NB4 (cell line): Measurements from ENCODE around the gene KIF2C.

Experiments
- DNase-seq: peaks from one replicate; pipeline ENCODE4 v3.0.0; 2010; ENCODE audit warnings: low read depth
- H3K4me3 ChIP-seq: one replicate; pipeline ENCODE4 v1.5.1; 2011; ENCODE audit warnings: mild to moderate bottlenecking, low read depth, low read length, moderate library complexity
- MAX ChIP-seq: IDR thresholded peaks from 2 replicates; pipeline ENCODE4 v1.6.1; 2011; ENCODE audit warnings: low read depth, low read length
- MYC ChIP-seq: IDR thresholded peaks from 2 replicates; pipeline ENCODE4 v1.6.1; 2011; ENCODE audit warnings: low read depth, low read length
- POLR2A ChIP-seq: IDR thresholded peaks from 2 replicates; pipeline ENCODE4 v1.6.1; 2011; ENCODE audit warnings: mild to moderate bottlenecking; ENCODE audit not compliant: insufficient read length; ENCODE audit errors: extremely low read depth
- TF ChIP-seq, protein P1 (sequence below): IDR thresholded peaks from one replicate; pipeline ENCODE4 v1.5.1; 2012; ENCODE audit warnings: low read depth, low read length

The KIF2C gene

GRCh38 chr1:44723064-44723463 lies 16.6 kb upstream of the KIF2C start:
- peak overlapping the region; percentile 65 for H3K4me3 ChIP-seq
- TF ChIP-seq POLR2A (no peak), MYC (no peak), MAX (no peak)
- TF ChIP-seq, protein P1, sequence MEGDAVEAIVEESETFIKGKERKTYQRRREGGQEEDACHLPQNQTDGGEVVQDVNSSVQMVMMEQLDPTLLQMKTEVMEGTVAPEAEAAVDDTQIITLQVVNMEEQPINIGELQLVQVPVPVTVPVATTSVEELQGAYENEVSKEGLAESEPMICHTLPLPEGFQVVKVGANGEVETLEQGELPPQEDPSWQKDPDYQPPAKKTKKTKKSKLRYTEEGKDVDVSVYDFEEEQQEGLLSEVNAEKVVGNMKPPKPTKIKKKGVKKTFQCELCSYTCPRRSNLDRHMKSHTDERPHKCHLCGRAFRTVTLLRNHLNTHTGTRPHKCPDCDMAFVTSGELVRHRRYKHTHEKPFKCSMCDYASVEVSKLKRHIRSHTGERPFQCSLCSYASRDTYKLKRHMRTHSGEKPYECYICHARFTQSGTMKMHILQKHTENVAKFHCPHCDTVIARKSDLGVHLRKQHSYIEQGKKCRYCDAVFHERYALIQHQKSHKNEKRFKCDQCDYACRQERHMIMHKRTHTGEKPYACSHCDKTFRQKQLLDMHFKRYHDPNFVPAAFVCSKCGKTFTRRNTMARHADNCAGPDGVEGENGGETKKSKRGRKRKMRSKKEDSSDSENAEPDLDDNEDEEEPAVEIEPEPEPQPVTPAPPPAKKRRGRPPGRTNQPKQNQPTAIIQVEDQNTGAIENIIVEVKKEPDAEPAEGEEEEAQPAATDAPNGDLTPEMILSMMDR = no peak
- no peak for DNase-seq

- peak overlapping the region; percentile 65 for H3K4me3 ChIP-seq
- DNase-seq = peak; percentile 97
- TF ChIP-seq, protein P1 = no peak
- TF ChIP-seq MYC (peak; percentile 63; the same call in 1 of the 2 replicates), POLR2A (peak; percentile 55), MAX (peak; percentile 56)
These were observed 15.9 kb upstream of the KIF2C start for GRCh38 chr1:44723496-44724295.

DNA sequence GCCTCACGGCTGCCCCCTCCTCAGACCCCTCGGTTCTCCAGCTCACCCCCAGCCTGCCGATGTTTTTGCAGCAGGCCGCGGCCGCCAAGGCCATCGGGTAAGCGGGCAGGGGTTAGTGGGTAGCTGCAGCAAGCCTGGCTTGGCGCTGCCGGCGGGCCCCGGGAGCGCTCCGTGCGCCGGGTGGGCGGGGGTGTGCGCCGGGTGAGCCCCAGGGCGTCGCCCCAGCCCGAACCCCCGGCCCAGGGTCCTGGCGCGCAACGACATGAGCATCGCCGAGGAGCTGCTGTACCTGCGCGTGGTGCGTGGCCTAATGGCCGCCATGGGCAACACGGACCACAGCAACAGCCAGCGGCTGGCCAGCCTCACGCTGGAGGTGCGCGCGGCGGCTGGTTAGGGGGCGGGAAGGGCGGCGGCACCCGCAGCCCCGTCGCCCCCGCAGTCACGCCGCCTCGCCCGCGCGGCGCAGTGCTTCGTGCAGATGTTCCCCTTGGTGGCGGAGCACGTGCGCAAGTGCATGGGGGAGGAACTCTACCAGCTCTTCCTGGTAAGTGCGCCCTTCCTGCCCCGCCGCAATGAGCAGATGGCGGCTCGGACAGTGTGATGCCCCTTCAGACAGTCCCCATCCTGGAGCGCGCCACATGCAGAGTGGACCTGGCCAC lies 15.2 kb upstream of the KIF2C start:
- peak overlapping the region; percentile 65 for H3K4me3 ChIP-seq

DNA sequence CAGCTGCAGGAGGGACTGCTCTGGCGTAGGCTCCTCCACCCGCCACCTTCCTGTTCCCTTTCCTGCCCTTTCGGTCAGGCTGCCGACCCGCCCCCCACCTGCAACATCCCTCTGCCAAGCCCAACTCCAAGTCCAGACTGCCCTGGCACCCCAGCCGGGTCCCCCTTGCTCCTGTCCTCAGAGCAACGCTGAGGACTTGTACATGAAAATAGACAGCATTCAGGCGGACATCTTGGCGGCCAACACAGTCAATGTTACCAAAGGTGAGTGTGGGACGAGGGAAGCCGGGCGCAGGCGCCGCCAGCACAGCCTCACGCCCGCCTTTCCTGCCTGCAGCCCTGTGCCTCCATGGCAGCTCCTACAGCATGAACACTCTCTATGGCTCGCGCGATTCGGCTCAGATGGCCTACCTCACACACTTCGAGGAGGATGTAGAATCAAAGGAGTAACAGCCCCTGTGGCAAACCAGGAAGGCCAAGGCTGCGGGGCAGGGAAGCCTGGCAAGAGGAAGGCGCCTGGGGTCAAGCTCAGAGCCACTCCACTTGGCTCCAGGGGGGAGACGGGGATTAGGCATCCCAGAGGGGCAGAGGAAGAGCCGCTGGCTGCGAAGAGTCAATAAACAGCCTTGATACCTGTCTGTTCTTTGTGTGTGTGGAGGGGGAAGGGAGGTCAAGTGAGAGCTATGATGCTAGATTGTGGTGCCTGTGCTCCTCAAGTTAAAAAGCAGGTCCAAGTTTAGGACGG lies 14.5 kb upstream of the KIF2C start:
- H3K4me3 ChIP-seq = peak overlapping the region; percentile 65
- DNase-seq = no peak
- TF ChIP-seq POLR2A (no peak), MAX (no peak), MYC (no peak)
- TF ChIP-seq, protein P1 = no peak

More for the DNA sequence above, 15.2 kb upstream of the KIF2C start:
- DNase-seq = peak; percentile 86
- TF ChIP-seq MAX = peak; percentile 99
- TF ChIP-seq, protein P1 = no peak
- TF ChIP-seq MYC = peak; percentile 98
- peak; percentile 27 for TF ChIP-seq POLR2A

- peak within 1 kb of the TSS; percentile 40 for H3K4me3 ChIP-seq
- peak; percentile 96 for DNase-seq
- TF ChIP-seq MYC = peak; percentile 9; the same call in 1 of the 2 replicates
- peak; percentile 98 for TF ChIP-seq POLR2A
- TF ChIP-seq, protein P1 = peak; percentile 82
- TF ChIP-seq MAX = no peak
These were observed 8.7 kb upstream of the KIF2C start, which contains the start of gene RNU5D-1 for GRCh38 chr1:44730741-44731512. Gene RNU5D-1, minus strand, starts transcription at chr1:44731170.
